Naive B cell (primary cell): ENCODE data around the gene ZFHX3. TPM values are rescaled to one million over a fixed set of nuclear protein-coding genes. Genes with fewer than 3 reads are reported as not detected.

ENCODE experiments used
- ATAC-seq, 2 donors: fragments of 150-1000 bp; cut with Tn5 transposase; 2 replicates each; pipeline ENCODE4 v1.10.0; 2021; ENCODE audit warnings: low read depth in 2 of 2, mild to moderate bottlenecking in 2 of 2, moderate library complexity in 2 of 2
- DNase-seq: peaks from one replicate; pipeline ENCODE4 v3.0.0; 2022
- H3K27ac Mint-ChIP-seq, 6 donors: one replicate each; pipeline ENCODE4 v1.8.0; 2020 to 2022; ENCODE audit warnings: mild to moderate bottlenecking in 6 of 6, mixed read lengths in 6 of 6, moderate library complexity in 5 of 6, inconsistent platforms in 2 of 6
- H3K27me3 Mint-ChIP-seq, 3 donors: one replicate each; pipeline ENCODE4 v1.8.0; 2021 to 2022; ENCODE audit warnings: mixed read lengths in 3 of 3, mild to moderate bottlenecking in 1 of 3
- H3K36me3 Mint-ChIP-seq, 2 donors: one replicate each; pipeline ENCODE4 v1.8.0; 2020 to 2022; ENCODE audit warnings: mixed read lengths in 2 of 2, inconsistent platforms in 1 of 2, mild to moderate bottlenecking in 1 of 2
- H3K4me1 Mint-ChIP-seq, 3 donors: one replicate each; pipeline ENCODE4 v1.8.0; 2020 to 2022; ENCODE audit warnings: mixed read lengths in 3 of 3, inconsistent platforms in 1 of 3, mild to moderate bottlenecking in 1 of 3, moderate library complexity in 1 of 3
- H3K4me3 Mint-ChIP-seq, 8 donors: one replicate each; pipeline ENCODE4 v1.8.0; 2020 to 2022; ENCODE audit warnings: mild to moderate bottlenecking in 8 of 8, mixed read lengths in 8 of 8, moderate library complexity in 8 of 8, inconsistent platforms in 2 of 8
- H3K9me3 Mint-ChIP-seq, 7 donors: one replicate each; pipeline ENCODE4 v1.8.0; 2020 to 2022; ENCODE audit warnings: mixed read lengths in 7 of 7, mild to moderate bottlenecking in 5 of 7, inconsistent platforms in 2 of 7, moderate library complexity in 1 of 7
- polyA plus RNA-seq, 6 donors: library from polyadenylated mRNA; unstranded; fragments of 300-500 nt; fragmentation: Illumina TruSeq; gene quantifications; one replicate each; pipeline ENCODE4 v1.2.3, GENCODE V29; 2021; ENCODE audit warnings: low read depth in 6 of 6

The ZFHX3 gene
- polyA plus RNA-seq, 6 donors from 2014 or later: 0.08 to 0.61 (median 0.24) TPM; not detected in 1

DNA sequence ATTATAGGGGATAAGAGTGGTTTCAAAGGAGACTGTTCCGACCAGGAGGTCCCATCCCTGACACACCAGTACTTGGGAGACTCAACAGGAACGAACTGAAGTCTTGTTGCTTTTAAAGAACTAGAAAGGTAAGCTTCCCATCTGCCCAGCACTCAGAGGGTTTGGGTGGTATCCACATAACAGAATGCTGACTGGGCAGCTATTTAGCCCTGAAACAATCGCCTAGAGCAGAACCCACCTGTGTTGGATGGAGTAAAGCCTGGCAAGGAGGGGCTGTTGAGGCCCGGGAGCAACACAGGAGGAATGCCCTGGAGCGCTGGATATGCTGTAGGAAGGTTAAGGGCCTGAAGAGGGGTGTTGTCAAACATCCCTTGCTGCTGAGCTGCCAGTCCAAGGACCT, 254.9 kb downstream of the ZFHX3 start:
- peaks cover 0 to 7% (median 1%) of the 10 kb centered on the region in 3 donors for H3K27me3 Mint-ChIP-seq
- no peak overlapping the region for H3K4me3 Mint-ChIP-seq
- ATAC-seq: no peak
- peaks cover 23 to 26% of the 10 kb centered on the region in 2 donors for H3K36me3 Mint-ChIP-seq
- peaks cover 3 to 11% (median 5%) of the 10 kb centered on the region in 3 donors for H3K4me1 Mint-ChIP-seq
- H3K27ac Mint-ChIP-seq: no peak overlapping the region
- H3K9me3 Mint-ChIP-seq: no peaks in the 10 kb centered on the region
- DNase-seq: no peak

DNA sequence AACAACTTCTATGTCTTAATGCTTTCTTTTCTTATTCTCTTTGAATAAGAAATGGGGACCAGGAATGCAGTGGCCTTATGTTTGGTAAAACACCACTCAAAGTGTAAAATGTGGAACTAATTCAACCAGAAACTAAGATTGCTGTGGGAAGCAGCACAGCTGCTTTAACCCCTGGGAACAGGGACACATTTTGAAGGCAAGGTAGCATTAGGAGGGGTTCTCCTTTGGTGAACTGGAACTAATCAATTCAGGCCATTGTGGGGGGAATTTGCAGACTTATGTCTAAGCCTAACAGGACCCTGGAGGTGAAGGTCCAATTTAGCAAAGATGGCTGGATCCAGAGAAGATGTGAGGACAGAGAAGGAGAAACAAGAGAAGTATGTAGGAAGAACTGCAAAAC, 256.1 kb downstream of the ZFHX3 start:
- H3K27me3 Mint-ChIP-seq: peaks cover 6 to 19% (median 14%) of the 10 kb centered on the region in 3 donors
- H3K27ac Mint-ChIP-seq: no peak overlapping the region
- ATAC-seq: no peak
- DNase-seq: no peak
- peaks cover 10 to 15% (median 11%) of the 10 kb centered on the region in 3 donors for H3K4me1 Mint-ChIP-seq
- no peak overlapping the region for H3K4me3 Mint-ChIP-seq
- H3K36me3 Mint-ChIP-seq: peaks cover 15 to 20% of the 10 kb centered on the region in 2 donors
- no peaks in the 10 kb centered on the region for H3K9me3 Mint-ChIP-seq

DNA sequence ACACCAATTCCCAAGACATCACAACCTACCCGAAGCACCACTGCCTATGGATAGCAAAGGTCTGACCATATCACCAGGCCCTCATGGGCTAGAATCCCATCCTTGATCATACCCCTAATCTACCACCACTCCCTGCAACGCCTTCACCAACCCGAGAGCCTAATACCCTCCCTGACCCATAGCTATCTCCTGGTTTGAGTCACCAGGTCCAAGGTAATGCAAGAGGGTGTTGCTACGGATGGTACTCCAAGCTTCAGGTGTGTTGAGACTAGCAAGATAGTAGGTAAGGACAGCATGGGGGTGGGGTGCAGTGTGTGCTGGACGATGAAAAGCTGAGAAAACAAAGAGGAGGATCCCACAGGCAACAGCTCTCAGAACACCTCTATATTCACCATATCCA, 258.0 kb downstream of the ZFHX3 start:
- DNase-seq (no peak), ATAC-seq (no peak)
- H3K36me3 Mint-ChIP-seq: peaks cover 0 to 13% of the 10 kb centered on the region in 2 donors
- peak overlapping the region in 1 of 6 donors; percentile 47 for H3K27ac Mint-ChIP-seq
- H3K4me3 Mint-ChIP-seq: no peak overlapping the region
- H3K27me3 Mint-ChIP-seq: peaks cover 6 to 25% (median 14%) of the 10 kb centered on the region in 3 donors
- H3K9me3 Mint-ChIP-seq: no peaks in the 10 kb centered on the region
- H3K4me1 Mint-ChIP-seq: peaks cover 11 to 15% (median 15%) of the 10 kb centered on the region in 3 donors

DNA sequence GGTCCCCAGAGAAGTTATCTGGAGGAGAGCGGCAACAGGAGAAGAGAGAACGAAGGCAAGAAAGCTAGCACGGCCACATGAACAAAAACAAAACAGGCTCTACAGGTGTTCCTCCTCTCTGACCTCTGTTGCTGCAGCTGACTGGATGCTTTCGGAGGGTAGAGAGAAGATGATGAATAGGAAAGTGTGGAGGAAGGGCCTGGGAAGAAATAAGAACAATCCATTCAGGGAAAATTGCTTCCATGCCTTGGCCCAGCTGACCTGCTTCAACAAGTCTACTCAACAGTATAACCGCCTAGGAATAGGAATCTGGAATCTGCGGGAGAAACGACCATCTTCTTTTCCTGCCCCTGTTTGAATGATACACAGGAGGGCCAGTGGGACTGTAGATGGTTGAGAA, 258.5 kb downstream of the ZFHX3 start:
- Mint-ChIP-seq H3K4me1 (peaks cover 11 to 15% (median 11%) of the 10 kb centered on the region in 3 donors), H3K4me3 (peak overlapping the region in 3 of 8 donors; percentile 6 to 61 (median 59))
- no peak for DNase-seq

DNA sequence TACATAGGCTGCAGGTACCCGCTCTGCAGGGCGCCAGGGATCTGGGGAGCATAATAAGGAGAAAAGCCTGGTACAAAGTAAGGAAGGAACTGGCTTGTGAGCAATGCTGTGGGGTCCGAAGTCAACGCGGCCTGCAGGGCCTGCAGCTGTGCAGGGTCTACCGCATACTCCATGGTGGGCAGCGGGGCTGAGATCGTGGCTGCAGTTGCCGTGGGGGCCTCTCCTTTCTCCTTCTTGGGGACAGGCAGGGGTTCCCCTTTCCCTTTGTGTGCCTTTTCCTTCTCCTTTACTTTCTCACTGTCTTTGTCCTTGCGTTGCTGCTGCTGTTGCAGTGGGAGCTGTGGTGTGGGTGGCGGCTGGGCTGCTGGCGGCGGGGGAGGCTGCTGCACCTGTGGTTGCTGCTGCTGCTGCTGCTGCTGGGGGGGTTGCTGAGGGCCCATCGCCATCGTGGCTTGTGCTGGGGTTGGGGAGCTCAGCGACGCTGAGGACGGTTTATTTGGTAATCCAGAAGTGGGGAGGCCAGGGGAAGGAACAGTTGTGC, 259.6 kb downstream of the ZFHX3 start:
- Mint-ChIP-seq H3K36me3 (peaks cover 0 to 5% of the 10 kb centered on the region in 2 donors), H3K9me3 (no peaks in the 10 kb centered on the region), H3K27me3 (peaks cover 6 to 25% (median 14%) of the 10 kb centered on the region in 3 donors), H3K4me1 (peaks cover 11 to 15% (median 11%) of the 10 kb centered on the region in 3 donors), H3K27ac (peak overlapping the region in 2 of 6 donors; percentile 37 to 49), H3K4me3 (peak overlapping the region; percentile 79 to 95 (median 92))
- ATAC-seq (no peak), DNase-seq (no peak)

More for the DNA sequence above, 258.5 kb downstream of the ZFHX3 start:
- ATAC-seq: no peak
- Mint-ChIP-seq H3K36me3 (peaks cover 0 to 13% of the 10 kb centered on the region in 2 donors), H3K27ac (no peak overlapping the region), H3K27me3 (peaks cover 6 to 25% (median 14%) of the 10 kb centered on the region in 3 donors), H3K9me3 (no peaks in the 10 kb centered on the region)

DNA sequence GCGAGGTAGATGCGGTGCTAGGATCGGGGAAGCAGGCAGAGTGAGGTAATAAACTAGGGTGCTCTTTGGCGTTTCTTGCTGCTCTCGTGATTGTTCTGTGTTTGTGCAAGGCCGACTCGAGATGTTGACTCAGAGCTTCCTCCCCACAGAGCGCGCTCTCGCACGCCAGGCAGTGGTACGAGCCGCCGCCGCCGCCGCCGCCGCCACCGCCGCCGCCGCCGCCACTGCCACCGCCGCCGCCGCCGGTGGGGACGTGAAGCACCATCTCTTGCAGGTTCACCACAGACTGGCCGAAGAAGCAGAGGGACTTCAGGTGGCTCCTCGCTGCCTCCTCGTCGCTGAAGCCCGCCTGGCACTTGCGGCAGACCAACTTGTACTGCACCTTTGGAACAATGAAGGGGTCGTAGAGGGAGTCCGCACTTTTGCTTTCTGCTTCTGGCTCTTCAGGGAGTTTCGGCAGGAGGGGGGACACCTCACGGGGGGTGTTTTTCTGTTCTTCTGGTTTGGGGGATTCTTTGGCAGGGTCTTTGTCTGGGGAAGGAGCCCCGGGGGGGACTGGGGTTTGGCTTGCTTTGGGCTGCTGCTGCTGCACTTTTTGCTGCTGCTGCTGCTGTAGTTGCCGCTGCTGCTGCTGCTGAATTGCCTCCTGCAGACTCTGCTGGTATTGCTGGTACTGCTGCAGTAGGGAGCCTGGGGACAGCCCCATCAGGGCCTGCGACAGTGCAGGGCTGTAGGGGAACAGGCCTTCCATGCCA, 260.2 kb downstream of the ZFHX3 start:
- Mint-ChIP-seq H3K9me3 (no peaks in the 10 kb centered on the region), H3K4me3 (peak overlapping the region; percentile 79 to 95 (median 92)), H3K36me3 (peaks cover 0 to 5% of the 10 kb centered on the region in 2 donors), H3K4me1 (peaks cover 11 to 15% (median 11%) of the 10 kb centered on the region in 3 donors), H3K27me3 (peaks cover 6 to 25% (median 14%) of the 10 kb centered on the region in 3 donors), H3K27ac (peak overlapping the region in 4 of 6 donors; percentile 37 to 91 (median 62))
- DNase-seq (peak; percentile 36), ATAC-seq (peak; percentile 90 to 94)

DNA sequence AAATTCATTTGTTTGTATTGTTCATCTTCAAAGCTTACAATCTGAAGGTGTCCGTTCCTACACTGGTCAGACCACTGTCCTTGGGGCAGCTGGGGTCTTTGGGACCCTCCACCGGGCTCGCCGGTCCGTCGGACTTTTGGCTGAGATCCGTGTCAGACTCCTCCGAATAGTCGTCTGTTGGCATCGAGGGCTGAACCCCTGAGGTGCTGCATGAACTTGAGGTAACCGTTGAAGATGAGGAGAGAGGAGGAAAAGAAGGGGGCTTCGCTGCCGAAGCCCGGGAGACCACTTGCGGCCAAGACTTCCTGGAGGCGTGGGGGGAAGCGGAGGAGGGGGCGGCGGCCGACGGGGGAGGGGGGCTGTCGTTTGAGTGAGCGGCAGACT, 260.8 kb downstream of the ZFHX3 start:
- peaks cover 11 to 15% (median 11%) of the 10 kb centered on the region in 3 donors for H3K4me1 Mint-ChIP-seq
- no peaks in the 10 kb centered on the region for H3K9me3 Mint-ChIP-seq
- ATAC-seq: no peak
- peaks cover 0 to 5% of the 10 kb centered on the region in 2 donors for H3K36me3 Mint-ChIP-seq
- peaks cover 6 to 25% (median 14%) of the 10 kb centered on the region in 3 donors for H3K27me3 Mint-ChIP-seq
- peak overlapping the region; percentile 79 to 95 (median 92) for H3K4me3 Mint-ChIP-seq
- no peak for DNase-seq
- peak overlapping the region; percentile 49 to 92 (median 70) for H3K27ac Mint-ChIP-seq

DNA sequence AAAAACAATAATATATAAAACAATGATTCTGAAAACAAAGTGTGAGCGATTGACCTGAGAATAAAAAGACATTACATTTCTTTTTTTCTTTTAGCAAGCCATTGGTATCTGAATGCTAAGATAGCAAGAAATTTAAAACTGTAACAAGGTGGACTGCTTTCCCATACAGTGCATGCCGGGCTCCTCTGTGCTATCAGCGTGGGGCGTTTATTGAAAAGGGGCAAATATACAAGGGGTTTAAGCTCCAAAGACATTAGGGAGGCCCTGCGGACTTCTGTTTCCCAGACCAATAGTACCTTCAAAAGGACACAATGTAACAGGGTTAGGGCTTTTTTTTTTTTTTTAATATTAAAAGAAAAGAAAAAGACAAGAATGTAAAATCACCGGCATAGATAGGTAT, 261.3 kb downstream of the ZFHX3 start:
- Mint-ChIP-seq H3K4me3 (peak overlapping the region; percentile 12 to 95 (median 80)), H3K27ac (peak overlapping the region in 2 of 6 donors; percentile 35 to 75), H3K4me1 (peaks cover 11 to 15% (median 11%) of the 10 kb centered on the region in 3 donors), H3K36me3 (no peaks in the 10 kb centered on the region), H3K27me3 (peaks cover 6 to 25% (median 14%) of the 10 kb centered on the region in 3 donors), H3K9me3 (no peaks in the 10 kb centered on the region)
- no peak for ATAC-seq
- no peak for DNase-seq

DNA sequence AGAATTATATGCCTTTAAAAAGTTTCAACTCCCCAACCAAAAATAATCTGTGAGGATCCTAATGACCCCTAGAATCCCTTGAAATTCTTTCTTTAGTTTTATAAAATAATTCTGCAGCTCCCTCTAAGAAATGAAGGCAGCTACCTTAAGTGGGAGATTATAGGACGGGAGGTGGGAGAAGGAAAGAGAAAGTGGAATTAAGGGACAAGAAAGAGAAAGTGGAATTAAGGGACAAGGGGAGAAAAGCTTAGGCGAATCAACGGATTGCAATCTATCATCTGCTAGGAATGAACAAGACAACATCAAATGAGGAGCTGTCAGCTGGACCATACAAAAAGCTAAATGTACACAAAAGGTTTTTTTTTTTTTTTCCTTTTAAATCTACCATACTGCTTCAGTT, 262.0 kb downstream of the ZFHX3 start:
- H3K4me1 Mint-ChIP-seq: peaks cover 11 to 15% (median 11%) of the 10 kb centered on the region in 3 donors
- H3K36me3 Mint-ChIP-seq: no peaks in the 10 kb centered on the region
- no peak overlapping the region for H3K27ac Mint-ChIP-seq
- DNase-seq: no peak
- ATAC-seq: no peak
- no peaks in the 10 kb centered on the region for H3K9me3 Mint-ChIP-seq
- peak overlapping the region in 4 of 8 donors; percentile 8 to 49 (median 23) for H3K4me3 Mint-ChIP-seq
- H3K27me3 Mint-ChIP-seq: peaks cover 6 to 25% (median 14%) of the 10 kb centered on the region in 3 donors

DNA sequence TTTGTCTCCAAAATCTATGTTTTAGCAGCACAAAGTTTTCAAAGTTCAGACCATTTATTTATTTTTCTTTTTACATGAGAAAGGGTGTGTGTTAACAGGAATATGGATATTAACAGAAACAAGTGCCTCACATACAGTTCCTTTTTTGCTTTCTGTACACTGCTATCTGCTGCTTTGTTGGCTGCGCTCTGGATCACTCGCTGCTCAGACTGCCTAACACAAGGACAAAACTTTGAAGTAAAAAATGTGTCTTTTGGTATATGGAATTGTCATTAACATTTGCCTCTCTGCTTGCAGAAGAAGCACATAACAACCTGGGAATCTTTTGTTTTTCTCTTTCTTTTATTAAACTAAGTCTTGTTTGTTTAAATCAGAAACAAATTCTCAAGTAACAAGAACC, 262.8 kb downstream of the ZFHX3 start:
- ATAC-seq (no peak), DNase-seq (no peak)
- no peak overlapping the region for H3K27ac Mint-ChIP-seq
- H3K4me3 Mint-ChIP-seq: peak overlapping the region in 1 of 8 donors; percentile 44
- no peaks in the 10 kb centered on the region for H3K9me3 Mint-ChIP-seq
- H3K27me3 Mint-ChIP-seq: peaks cover 6 to 25% (median 14%) of the 10 kb centered on the region in 3 donors
- H3K36me3 Mint-ChIP-seq: no peaks in the 10 kb centered on the region
- peaks cover 11 to 15% (median 11%) of the 10 kb centered on the region in 3 donors for H3K4me1 Mint-ChIP-seq

DNA sequence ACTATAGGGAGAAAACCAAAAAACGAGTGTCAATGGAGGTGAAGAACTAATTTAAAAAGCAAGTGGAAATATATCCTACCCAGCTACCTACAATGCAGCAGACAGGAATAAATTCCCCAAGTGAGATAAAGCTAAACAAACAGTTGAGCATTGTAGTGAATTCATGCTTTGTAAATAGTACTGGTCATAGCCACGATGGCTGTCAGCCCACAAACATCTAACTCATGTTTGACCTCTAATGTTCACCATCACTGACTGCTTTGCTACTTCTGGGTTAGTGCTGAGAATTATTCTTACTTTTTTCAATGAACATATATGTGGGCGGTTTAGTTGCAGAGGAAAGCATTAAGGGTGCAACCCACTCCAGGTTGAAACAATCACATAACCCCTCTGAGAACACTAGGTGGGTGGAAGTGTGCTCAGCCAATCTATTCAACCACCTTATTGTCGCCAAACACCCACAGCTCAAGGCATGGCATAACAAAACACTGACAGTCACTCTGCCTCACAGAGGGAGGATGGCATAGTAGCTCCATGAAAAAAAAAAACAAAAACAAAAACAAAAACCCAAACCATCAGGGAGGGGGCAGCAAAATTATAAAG, 264.1 kb downstream of the ZFHX3 start:
- ATAC-seq (no peak), DNase-seq (no peak)
- Mint-ChIP-seq H3K4me1 (peaks cover 11 to 15% (median 11%) of the 10 kb centered on the region in 3 donors), H3K9me3 (no peaks in the 10 kb centered on the region), H3K4me3 (peak overlapping the region in 1 of 8 donors; percentile 1), H3K27ac (no peak overlapping the region), H3K36me3 (no peaks in the 10 kb centered on the region), H3K27me3 (peaks cover 6 to 25% (median 14%) of the 10 kb centered on the region in 3 donors)

DNA sequence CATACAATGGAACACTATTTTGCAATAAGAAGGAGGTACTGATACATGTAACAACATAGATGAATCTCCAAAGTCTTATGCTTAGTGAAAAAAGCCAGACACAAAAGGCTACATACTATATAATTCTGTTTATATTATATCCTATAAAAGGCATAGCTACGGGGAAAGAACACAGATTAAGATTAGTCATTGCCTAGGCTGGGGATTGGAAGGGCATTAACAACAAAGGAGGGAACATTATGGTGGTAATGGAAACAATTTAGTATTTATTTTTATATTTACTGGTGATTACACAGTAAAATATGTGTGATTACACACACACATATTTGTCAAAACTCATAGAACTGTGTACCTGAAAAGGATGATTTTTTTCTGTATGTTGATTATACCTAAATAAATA, 278.1 kb downstream of the ZFHX3 start:
- Mint-ChIP-seq H3K9me3 (peaks cover 2 to 20% (median 7%) of the 10 kb centered on the region in 7 donors), H3K27me3 (no peaks in the 10 kb centered on the region), H3K4me1 (no peaks in the 10 kb centered on the region), H3K4me3 (no peak overlapping the region), H3K36me3 (peaks cover 0 to 12% of the 10 kb centered on the region in 2 donors), H3K27ac (no peak overlapping the region)
- no peak for ATAC-seq
- no peak for DNase-seq

DNA sequence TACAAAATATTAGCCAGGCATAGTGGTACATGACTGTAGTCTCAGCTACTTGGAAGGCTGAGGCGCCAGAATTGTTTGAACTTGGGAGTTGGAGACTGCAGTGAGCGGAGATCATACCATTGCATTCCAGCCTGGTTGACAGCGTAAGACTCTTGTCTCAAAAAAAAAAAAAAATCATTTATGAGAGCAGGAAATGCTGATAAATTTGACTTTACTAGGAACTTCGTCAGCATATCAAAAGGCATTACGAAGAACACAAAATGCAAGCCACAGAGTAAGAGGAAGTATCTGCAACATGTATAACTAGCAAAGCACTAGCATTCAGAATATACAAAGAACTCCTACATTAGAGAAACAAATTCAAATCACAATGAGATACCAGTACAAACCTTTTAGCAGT, 279.3 kb downstream of the ZFHX3 start:
- ATAC-seq: no peak
- Mint-ChIP-seq H3K27ac (no peak overlapping the region), H3K36me3 (peaks cover 0 to 12% of the 10 kb centered on the region in 2 donors), H3K4me3 (no peak overlapping the region), H3K9me3 (peaks cover 2 to 20% (median 7%) of the 10 kb centered on the region in 7 donors), H3K4me1 (peaks cover 0 to 3% (median 3%) of the 10 kb centered on the region in 3 donors), H3K27me3 (no peaks in the 10 kb centered on the region)
- no peak for DNase-seq
